Mucosa of stomach (tissue), 1 donor: ENCODE results near the gene SACM1L.

Experiments
- H3K27me3 ChIP-seq: one replicate; pipeline ENCODE4 v1.7.0; 2013; ENCODE audit warnings: mild to moderate bottlenecking, low read length; ENCODE audit not compliant: control insufficient read depth, insufficient read depth
- H3K36me3 ChIP-seq: one replicate; pipeline ENCODE4 v1.7.0; 2013; ENCODE audit warnings: low read length; ENCODE audit not compliant: control insufficient read depth, insufficient read depth
- H3K4me1 ChIP-seq: one replicate; pipeline ENCODE4 v1.7.0; 2013; ENCODE audit warnings: mild to moderate bottlenecking, low read length; ENCODE audit not compliant: control insufficient read depth, insufficient read depth
- H3K4me3 ChIP-seq: one replicate; pipeline ENCODE4 v1.7.0; 2013; ENCODE audit warnings: low read length
- H3K9ac ChIP-seq: one replicate; pipeline ENCODE4 v1.7.0; 2013; ENCODE audit warnings: mild to moderate bottlenecking, low read length, moderate library complexity
- H3K9me3 ChIP-seq: one replicate; pipeline ENCODE4 v1.7.0; 2013; ENCODE audit warnings: mild to moderate bottlenecking, low read length, moderate library complexity; ENCODE audit not compliant: control insufficient read depth
- donor health status: Pancreatic carcinoma.

Gene SACM1L

DNA sequence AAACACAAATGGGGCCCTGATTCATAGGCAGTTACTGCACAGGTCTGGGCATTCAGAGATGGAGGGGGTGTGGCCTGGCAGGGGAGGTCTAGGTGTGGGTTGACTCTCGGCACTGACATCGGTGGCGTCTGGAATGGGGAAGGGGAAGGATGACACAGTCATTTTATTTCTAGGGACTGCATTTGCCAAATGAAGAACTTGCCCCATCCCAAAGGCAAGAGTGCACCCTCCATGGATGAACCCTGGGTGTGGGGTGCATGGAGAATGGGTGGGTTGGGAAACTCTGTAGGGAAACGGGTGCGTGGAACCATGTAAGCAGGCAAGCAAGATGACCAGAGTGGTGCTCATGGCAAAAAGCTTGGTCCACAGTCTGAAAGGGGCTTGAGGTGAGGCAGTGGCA lies 82.6 kb downstream of the SACM1L start:
- Histone ChIP-seq H3K9me3 (no peaks in the 10 kb centered on the region), H3K9ac (no peak overlapping the region), H3K27me3 (no peaks in the 10 kb centered on the region), H3K4me1 (peaks cover 9% of the 10 kb centered on the region), H3K36me3 (no peaks in the 10 kb centered on the region), H3K4me3 (no peak overlapping the region)

- H3K9ac ChIP-seq: no peak overlapping the region
- no peaks in the 10 kb centered on the region for H3K9me3 ChIP-seq
- H3K4me1 ChIP-seq: peaks cover 9% of the 10 kb centered on the region
- no peak overlapping the region for H3K4me3 ChIP-seq
- no peaks in the 10 kb centered on the region for H3K27me3 ChIP-seq
- H3K36me3 ChIP-seq: no peaks in the 10 kb centered on the region
Measured at GRCh38 chr3:45772341-45773035, 83.3 kb downstream of the SACM1L start.

- no peak overlapping the region for H3K4me3 ChIP-seq
- H3K9me3 ChIP-seq: no peaks in the 10 kb centered on the region
- no peaks in the 10 kb centered on the region for H3K36me3 ChIP-seq
Measured at GRCh38 chr3:45773072-45773471, 83.9 kb downstream of the SACM1L start.

DNA sequence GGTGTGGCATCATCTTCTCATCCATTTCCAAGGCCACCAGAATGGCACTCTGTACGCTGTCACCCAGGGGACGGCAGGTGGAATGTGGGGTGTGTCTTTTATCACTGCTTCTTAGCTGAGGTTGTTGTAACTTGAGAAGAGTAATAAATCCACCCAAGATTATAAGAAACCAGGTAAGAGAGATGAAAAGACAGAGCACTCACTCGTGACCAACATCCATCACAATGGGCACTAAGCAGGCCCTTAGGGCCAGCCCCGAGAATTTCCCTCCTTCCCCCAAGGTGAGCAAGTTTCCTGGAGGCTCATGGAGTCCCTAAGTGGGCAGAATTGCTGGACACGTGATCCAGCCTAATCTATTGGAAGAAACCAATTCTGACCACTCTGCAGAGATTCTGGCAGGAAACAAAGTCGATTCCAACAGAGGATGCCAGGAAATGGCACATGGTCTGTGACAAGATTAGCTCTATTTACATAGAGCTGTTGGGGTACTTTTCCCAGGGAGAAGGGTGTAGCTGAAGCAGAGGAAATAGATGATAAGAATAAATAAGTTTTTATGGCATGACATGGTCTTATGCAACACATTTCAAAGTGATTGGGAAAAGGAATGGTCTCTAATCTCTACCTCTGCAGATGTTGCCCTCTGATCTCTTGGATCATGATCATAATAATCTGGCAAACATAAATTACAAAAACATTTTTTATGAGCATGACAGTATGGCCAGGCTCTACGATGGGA lies 84.7 kb downstream of the SACM1L start:
- Histone ChIP-seq H3K9ac (no peak overlapping the region), H3K9me3 (no peaks in the 10 kb centered on the region), H3K36me3 (no peaks in the 10 kb centered on the region), H3K27me3 (no peaks in the 10 kb centered on the region), H3K4me3 (no peak overlapping the region), H3K4me1 (peaks cover 9% of the 10 kb centered on the region)

More at GRCh38 chr3:45773072-45773471, 83.9 kb downstream of the SACM1L start:
- no peak overlapping the region for H3K9ac ChIP-seq
- H3K4me1 ChIP-seq: peaks cover 9% of the 10 kb centered on the region
- H3K27me3 ChIP-seq: no peaks in the 10 kb centered on the region

- H3K9ac ChIP-seq: no peak overlapping the region
- no peaks in the 10 kb centered on the region for H3K9me3 ChIP-seq
- H3K36me3 ChIP-seq: no peaks in the 10 kb centered on the region
- H3K27me3 ChIP-seq: no peaks in the 10 kb centered on the region
- H3K4me1 ChIP-seq: peaks cover 9% of the 10 kb centered on the region
- no peak overlapping the region for H3K4me3 ChIP-seq
Measured at GRCh38 chr3:45774581-45775521, 85.7 kb downstream of the SACM1L start.

DNA sequence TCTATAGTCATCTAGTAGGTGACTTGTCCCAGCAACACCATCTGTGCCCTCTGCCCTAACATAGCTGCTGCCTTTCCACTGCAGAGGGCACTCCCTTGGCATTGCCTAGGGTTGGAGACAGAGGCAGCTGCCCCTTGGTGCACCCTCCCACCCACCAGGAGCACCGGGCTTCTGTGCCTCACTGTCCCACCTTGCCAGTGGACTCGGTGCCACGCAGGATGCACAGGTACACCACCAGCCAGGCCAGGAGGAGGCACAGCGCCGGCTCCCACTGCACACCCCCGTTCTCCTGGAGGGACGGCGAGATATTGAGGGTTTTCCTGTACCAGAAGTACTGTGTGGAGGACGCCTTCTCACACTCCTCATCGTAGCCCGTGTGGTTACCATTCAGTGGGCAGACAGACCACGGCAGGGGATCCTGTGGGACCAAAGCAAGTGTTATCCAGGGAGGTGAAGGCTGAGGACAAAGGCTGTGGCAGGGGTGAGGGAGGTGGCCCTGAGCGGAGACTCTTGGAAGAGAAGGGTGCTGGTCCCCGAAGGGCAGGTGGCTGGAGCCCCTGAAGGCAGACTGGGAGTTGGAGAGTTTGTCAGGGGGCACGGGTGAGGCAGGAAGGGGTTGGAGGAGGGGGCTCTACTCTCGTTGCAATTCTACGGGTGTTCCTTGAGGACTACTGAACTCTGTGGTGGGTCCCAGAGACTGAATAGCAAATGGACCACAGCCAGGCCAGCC lies 86.5 kb downstream of the SACM1L start:
- Histone ChIP-seq H3K9ac (no peak overlapping the region), H3K27me3 (no peaks in the 10 kb centered on the region), H3K36me3 (no peaks in the 10 kb centered on the region), H3K9me3 (no peaks in the 10 kb centered on the region), H3K4me3 (no peak overlapping the region), H3K4me1 (peaks cover 9% of the 10 kb centered on the region)

DNA sequence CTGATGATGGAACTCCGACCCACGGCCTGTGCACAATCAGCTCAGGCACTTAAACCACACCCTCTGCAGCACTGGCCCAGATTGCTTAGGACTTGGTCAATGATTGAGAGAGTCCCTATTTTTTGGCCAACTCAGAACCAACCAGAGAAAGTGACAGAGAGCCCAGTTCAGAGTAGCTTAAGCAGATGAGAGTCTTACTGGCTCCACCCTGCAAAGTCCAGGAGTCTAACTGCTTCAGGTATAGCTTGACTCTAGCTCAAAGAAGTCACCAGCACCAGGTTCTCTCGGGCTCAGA lies 87.1 kb downstream of the SACM1L start:
- H3K4me1 ChIP-seq: peaks cover 9% of the 10 kb centered on the region
- H3K27me3 ChIP-seq: no peaks in the 10 kb centered on the region
- H3K9ac ChIP-seq: no peak overlapping the region
- H3K4me3 ChIP-seq: no peak overlapping the region
- no peaks in the 10 kb centered on the region for H3K9me3 ChIP-seq
- no peaks in the 10 kb centered on the region for H3K36me3 ChIP-seq

DNA sequence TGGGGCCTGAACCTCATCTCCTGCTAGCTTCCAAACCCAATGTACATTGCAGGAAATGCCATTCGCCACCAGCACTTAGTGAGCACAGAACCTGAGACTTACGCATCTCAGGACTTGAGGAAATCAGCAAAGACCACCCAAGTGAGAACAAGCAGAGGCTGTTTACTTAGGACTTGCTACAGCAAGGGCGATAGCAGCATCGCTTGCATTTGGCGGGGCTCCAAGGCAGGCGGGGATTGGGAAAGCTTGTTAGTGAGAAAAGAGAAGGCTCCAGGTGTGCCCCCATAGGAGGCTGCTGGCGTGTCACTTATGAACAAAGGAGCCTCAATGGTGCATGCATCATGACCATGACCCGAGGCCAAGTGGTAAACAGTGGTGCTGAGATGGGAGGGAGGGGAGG lies 87.4 kb downstream of the SACM1L start:
- peaks cover 9% of the 10 kb centered on the region for H3K4me1 ChIP-seq
- H3K9me3 ChIP-seq: no peaks in the 10 kb centered on the region
- H3K4me3 ChIP-seq: no peak overlapping the region
- H3K27me3 ChIP-seq: no peaks in the 10 kb centered on the region
- H3K36me3 ChIP-seq: no peaks in the 10 kb centered on the region
- no peak overlapping the region for H3K9ac ChIP-seq

GRCh38 chr3:45777111-45777745 lies 88.0 kb downstream of the SACM1L start:
- Histone ChIP-seq H3K27me3 (no peaks in the 10 kb centered on the region), H3K9me3 (no peaks in the 10 kb centered on the region), H3K4me3 (no peak overlapping the region), H3K9ac (no peak overlapping the region), H3K36me3 (no peaks in the 10 kb centered on the region), H3K4me1 (peaks cover 9% of the 10 kb centered on the region)

GRCh38 chr3:45777746-45778386 lies 88.7 kb downstream of the SACM1L start:
- no peaks in the 10 kb centered on the region for H3K27me3 ChIP-seq
- H3K4me1 ChIP-seq: peaks cover 9% of the 10 kb centered on the region

DNA sequence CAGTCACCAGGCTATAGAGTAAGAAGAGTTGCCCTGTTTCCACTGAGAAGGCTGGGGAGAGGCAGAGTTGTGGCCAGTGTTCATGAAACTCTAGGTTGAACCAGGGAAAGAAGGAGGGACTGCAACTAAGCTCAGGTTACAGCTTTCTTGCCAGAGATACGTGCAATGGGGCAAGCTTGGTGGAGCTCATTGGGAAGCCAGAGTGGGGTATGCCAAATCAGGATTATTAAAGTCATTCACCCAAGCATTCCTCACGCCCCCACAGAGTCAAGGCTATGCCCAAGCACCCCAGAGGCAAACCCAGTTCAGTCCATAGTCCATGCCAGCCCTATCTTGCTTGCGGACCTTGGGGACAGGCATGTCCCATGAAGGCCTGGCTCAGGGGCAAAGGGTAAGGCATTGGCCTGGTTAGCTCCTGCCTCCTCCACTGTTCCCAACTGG lies 89.6 kb downstream of the SACM1L start:
- Histone ChIP-seq H3K9ac (no peak overlapping the region), H3K9me3 (no peaks in the 10 kb centered on the region), H3K4me1 (peaks cover 6% of the 10 kb centered on the region), H3K4me3 (no peak overlapping the region), H3K27me3 (no peaks in the 10 kb centered on the region), H3K36me3 (no peaks in the 10 kb centered on the region)

More at GRCh38 chr3:45777746-45778386, 88.7 kb downstream of the SACM1L start:
- H3K36me3 ChIP-seq: no peaks in the 10 kb centered on the region
- no peak overlapping the region for H3K9ac ChIP-seq
- no peaks in the 10 kb centered on the region for H3K9me3 ChIP-seq
- no peak overlapping the region for H3K4me3 ChIP-seq
